NCI-H187 (cell line): ENCODE data around the gene EFNB1.

Experiments
- DNase-seq, 2 experiments: peaks; one replicate each; lab custom pipeline; 2025; lab: John Stamatoyannopoulos, UW

EFNB1 gene

DNA sequence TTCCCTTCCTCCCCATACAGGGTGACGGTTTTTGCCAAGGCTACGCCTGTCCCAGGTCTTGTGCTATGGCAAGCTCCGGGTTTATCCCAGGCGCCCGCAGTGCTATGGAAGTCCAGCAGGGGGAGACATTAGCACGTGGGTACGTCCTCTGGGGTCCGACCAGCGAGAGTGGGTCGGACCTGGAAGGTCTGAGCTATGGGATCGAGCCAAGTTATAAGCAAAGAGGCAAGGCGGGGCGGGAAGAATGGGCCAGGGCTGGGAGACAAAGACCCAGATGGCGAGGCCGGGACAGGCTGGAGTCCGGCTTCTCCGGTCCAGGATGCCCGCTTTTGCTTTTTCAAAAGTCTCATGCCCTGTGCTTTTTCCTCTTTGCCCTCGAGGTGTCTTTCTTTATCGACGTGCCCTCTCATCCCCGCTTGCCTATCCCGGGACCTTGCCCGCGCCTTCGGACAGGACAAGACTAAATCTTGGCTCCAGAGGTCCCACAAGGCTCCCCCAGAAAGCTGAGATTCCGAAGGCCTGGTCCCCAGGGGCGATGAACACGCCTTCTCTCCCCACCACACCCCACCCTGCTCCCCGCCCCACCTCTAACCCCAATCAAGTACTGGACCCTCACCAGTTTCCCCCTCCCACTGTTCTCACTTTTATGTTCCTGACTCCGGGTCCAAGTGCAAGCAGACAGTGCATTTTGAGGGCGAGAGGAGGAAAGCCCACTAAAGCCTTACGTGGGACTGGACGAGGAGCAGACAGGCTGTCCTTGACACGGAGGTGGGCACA lies 785 bp upstream of the EFNB1 start:
- DNase-seq, result peak; percentile 2 to 3

DNA sequence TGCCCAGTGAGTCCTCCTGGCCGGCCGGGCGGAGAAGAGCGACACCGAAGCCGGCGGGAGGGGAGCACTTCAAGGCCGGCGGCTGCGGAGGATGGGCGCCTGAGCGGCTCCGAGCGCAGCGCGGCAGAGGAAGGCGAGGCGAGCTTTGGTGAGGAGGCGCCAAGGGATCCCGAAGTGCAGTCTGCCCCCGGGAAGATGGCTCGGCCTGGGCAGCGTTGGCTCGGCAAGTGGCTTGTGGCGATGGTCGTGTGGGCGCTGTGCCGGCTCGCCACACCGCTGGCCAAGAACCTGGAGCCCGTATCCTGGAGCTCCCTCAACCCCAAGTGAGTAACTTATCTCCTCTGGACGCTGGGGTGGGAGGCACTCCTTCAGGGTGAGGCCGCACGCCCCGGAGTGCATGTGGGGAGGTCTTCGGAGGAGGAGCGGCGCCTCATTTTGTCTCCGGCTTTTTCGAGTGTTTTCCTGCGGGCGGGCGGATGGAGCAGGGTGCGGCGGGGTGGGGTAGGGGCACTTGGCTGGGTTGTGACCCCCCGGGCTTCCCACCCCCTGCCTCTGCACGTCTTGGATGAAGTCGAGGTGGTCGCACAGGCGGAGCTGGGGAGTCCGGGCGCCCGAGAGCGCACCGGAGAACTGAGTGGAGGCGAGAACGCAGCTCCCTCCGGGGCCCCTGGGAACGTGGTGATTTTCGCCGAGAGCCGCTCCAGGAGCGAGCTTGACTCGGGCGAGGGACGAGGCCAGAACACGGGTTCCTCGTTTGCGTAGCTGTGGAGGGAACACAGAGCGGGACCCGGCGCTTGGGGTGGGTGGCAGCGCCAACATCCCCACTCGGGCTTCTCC lies 979 bp downstream of the EFNB1 start:
- DNase-seq, result no peak

DNA sequence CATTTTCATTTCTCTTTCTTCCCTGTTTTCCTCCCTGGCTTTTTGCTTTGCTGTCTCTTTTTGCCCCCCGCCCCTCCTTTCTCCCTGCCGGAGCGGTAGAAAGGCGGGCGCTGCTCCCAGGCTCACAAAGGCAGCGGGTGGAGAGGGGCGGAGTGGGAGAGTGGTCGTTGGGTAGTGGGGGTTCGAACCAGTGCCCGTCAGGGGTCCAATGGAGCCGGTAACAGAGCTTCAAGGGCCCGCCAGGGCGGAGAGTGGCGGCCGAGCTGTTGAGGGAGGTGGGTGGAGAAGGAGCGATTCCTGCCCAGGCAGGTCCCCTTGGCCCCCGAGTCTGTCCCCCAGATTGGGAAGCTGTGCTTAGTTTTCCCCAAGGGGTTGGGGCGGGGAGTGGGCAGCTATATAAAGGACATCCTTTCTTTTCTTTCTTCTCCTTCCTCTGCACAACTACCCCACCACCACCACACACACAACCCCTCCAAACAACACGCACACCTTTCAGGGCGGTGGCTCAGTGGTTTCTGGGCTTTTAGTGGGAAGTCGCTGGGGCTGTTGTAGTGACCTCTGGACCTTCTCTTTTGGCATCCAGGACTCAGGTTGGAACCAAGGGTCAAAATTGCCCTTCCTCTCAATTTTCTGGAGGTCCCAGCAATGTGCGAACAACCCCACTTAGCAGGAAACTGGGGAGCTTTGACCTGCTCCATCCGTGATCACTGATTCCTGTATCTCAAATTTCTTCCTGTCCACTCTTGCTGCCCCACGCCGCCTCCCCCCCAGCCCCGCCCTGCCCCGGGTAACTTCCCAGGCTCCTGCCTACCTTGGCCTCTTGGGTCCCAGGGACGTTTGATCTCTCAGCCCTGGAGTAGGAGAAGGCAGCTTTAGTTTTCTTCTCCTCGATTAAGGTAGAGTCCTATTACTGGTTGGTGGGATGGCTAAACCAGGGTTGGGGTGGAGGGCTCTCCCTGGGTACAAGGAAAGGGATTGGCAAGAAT lies 1.9 kb downstream of the EFNB1 start:
- DNase-seq, result no peak

DNA sequence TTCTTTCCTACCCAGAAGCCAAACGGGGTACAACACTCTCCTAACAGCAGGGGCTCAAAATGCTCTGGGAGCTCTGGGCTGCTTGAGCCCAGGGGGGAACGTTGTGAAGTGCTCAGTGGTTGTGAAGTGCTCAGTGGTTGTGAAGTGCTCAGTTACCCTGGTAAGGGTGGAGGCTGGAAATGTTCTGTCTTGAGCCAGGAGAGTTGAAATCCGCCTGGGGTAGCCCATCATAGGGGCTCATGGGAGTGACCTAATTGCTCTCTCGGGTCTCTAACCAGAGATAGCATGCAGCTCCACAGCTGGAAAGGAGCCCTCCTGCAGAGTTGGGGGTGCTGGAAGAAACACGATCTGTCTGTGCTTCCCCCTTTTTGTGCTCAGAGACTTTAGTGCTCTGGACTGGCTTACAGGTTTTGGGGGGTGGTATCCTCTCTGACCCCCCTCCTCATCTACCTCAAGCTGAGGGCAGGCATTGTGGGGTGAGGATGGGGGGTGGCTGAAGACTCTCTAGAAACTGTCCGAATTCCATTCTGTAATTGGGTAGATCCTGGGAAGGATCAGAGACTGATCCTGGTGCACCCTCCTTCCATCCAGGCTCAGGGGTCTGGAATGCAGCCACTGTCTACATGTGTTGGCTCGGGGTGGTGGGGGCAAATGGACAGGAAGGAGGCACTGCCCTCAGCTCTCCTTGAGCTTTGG lies 2.7 kb downstream of the EFNB1 start:
- DNase-seq, result no peak

DNA sequence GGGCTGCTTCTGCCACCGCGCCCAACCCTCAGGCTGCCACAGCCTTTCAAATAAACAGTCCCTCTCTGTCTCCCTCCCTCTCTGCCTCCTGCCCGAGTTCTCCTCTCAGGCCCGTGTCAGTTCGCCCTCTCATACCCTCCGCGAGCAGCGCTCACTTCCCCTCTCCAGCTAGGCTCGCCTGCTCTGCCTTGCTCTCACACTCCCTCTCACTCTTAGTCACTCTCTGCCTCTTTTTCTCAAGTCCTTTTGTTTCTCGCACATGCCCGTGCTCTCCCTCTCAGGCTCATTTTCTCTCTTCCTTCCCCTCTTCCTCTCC lies 3.2 kb downstream of the EFNB1 start:
- no peak for DNase-seq

DNA sequence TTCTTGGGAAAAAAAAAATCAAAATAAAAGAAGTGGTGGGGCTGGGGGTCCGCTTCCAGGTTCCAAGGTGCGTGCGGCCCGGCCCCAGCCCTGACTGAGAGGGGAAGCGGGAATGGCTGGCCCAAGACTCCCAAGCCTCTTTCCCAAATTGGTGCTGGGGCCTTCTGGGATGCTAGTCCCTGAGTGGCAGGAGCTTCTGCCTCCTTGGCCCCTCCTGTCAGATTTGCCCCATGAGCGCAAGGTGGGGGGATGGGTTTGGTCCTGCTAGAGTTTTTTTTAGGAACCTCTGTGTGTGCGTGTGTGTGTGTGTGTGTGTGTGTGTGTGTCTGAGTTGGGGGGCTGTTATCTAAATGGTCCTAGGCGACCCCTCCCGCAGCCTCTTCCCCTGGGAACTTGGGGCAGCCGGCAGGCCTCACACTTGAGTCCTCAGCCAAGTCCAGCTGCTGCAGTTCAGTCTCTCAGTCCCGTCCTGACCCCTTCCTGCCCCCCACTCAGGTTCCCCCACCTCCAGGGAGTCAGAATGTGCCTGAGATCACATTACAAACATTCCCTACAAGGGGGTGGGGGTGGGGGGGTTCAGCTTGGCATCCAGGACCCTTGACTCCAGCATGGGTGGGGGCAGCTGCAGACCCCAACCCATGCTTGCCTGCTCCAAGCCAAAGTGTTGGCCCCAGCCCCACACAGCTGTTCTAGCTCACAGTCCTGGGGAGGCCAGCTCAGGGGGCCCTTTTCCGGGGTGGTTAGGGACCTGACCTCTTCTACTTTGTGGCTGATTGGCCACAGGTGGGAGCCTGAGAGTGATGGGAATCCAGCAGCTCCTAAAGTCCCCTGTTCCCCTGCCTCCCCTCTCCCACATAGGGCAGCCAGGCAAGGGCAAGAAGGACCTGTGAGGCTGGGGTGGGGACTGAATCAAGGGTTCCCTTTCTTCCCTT lies 4.0 kb downstream of the EFNB1 start:
- no peak for DNase-seq

DNA sequence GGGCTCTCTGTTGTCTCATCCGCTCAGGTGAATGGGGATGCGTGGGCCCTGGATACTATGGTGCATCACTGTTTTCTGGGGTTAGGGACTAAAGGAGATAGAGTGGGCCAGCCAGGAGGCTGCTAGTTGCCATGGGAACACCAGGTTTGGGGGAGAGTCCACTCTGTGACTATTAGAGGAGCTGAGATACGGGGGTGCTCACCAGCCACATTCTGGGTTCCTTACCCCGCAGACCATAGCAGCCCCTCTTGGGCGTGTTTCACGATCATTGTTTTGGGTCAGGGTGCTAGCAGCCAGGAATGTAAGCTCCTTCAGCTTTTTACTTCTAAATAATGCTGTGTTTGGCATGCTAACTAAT lies 4.6 kb downstream of the EFNB1 start:
- no peak for DNase-seq

DNA sequence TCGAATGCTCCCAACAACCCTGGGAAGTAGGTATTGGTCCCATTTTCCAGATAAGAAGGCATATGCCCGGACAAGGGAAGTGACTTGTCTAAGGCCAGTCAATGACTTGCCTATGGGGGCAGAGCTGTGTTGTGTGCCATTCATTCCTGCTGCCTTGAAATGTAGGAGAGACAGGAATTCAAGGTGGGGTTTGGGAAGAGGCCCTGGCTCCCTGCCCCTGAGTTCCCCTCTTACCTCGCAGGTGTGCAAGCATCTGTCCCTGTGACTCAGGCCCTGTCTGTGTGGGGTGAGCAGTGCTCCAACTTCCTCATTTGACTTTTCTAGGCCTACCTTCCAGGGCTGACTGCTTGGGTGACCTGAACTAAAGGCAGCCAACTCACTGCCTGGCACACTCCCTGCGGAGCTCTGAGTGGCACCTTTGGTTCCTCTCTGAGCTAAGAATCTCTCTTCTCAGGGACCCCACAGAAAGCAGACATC lies 5.1 kb downstream of the EFNB1 start:
- DNase-seq, result no peak

DNA sequence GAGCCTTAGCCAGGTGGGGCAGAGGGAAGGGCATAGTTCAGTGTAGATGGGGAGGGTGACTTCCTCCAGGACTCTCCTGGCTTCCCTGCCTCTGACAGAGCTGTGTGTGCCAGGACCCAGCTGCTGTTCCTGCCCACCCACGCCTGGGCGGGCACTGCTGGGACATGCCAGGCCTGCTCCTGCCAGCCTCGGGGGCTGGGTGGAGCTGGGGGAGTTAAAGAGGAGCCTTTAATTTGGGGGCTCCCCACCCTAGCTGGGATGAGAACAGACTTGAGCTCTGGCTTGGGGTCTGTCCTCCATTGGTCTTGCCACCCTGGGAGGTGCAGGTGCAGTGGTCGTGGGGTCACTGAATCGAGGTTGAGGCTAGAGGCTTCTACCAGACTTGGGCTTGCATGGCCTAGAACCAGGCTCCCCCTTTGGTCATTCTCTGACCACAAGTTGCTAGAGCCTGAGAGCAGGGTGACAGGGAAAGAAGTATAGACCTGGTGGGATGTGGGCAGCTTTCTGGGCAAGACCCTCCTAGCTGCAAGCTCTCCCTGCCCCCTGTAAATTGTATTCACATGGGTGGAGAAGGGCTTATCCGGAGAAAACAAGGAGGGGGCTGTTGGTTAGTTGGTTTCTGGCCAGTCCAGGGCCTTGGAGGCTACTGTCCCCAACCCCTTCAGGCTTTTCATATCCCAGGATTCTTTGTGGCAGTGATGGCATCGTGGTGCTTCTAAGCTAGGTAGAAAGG lies 5.7 kb downstream of the EFNB1 start:
- DNase-seq, result no peak

DNA sequence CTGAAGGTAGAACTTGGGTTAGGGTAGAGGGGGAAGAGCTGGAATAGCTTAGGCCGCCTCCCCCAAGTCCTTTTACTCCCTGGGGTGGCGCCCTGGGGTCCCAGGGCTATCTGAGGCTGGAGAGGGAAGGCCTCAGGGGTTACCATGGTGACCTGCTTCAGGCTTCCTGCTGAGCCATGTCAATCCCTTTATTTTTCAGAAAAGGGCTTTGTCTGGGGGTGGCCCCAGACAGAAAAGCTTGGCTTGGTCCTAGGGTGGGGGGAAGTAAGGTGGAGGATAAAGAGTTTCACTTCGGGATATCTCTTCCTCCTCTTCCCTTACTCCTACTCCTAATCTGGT lies 6.3 kb downstream of the EFNB1 start:
- no peak for DNase-seq

DNA sequence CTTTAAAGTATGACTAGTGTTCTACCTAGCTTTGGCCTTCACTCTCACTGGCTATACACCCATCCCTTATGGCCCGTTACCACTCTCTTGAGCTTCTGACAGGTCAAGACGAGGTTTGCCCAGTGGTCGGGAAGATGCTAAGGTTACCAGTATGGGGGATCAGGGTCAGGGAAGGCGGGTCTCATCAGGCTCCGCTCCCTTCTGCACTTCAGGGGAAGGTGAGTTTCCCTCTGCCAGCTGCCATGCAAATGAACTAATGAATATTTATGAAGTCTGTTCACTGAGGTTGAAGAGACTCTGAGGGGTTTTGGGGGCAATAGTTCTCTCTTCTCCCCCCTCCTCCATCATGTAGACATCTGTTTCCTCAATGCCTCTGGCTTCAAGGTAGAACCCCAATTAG lies 6.6 kb downstream of the EFNB1 start:
- DNase-seq, result no peak

DNA sequence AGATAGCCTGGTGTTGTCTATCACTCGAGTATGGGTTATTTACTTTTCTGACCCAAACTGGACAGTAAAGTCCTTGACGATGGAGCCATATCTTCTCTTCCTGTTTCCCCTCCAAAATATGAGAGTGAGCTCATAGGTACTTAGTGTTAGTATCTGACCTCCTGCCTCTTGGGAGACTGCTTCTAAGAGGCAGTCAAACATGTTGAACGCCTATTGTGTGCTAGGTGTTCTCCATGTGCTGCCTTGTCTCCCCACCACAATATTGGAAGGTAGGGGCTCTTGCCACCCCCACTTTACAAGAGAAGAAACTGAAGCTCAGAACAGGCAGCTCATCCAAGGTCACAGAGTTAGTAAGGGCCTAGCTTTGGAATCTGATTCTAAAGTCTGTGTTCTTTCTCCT lies 8.3 kb downstream of the EFNB1 start:
- no peak for DNase-seq

DNA sequence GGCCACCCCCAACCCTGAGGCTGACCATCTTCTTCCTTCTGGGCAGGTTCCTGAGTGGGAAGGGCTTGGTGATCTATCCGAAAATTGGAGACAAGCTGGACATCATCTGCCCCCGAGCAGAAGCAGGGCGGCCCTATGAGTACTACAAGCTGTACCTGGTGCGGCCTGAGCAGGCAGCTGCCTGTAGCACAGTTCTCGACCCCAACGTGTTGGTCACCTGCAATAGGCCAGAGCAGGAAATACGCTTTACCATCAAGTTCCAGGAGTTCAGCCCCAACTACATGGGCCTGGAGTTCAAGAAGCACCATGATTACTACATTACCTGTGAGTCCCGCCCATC lies 9.7 kb downstream of the EFNB1 start:
- DNase-seq, result no peak

DNA sequence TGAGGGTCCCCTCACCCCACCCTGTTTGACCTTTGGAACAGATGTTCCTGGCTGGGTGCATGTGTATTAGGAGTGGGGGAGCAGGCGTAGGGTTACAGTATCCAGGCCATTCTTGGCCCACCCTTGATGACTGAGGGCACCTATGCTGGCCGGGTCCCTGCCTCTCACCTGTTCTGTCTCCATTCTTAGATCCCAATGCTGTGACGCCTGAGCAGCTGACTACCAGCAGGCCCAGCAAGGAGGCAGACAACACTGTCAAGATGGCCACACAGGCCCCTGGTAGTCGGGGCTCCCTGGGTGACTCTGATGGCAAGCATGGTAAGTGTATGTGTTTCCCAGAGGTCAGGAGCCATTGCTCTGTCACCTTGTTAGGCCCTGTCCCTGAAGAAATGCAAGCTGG lies 10.9 kb downstream of the EFNB1 start:
- no peak for DNase-seq

DNA sequence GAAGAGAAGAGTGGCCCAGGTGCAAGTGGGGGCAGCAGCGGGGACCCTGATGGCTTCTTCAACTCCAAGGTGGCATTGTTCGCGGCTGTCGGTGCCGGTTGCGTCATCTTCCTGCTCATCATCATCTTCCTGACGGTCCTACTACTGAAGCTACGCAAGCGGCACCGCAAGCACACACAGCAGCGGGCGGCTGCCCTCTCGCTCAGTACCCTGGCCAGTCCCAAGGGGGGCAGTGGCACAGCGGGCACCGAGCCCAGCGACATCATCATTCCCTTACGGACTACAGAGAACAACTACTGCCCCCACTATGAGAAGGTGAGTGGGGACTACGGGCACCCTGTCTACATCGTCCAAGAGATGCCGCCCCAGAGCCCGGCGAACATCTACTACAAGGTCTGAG lies 11.4 kb downstream of the EFNB1 start:
- no peak for DNase-seq

DNA sequence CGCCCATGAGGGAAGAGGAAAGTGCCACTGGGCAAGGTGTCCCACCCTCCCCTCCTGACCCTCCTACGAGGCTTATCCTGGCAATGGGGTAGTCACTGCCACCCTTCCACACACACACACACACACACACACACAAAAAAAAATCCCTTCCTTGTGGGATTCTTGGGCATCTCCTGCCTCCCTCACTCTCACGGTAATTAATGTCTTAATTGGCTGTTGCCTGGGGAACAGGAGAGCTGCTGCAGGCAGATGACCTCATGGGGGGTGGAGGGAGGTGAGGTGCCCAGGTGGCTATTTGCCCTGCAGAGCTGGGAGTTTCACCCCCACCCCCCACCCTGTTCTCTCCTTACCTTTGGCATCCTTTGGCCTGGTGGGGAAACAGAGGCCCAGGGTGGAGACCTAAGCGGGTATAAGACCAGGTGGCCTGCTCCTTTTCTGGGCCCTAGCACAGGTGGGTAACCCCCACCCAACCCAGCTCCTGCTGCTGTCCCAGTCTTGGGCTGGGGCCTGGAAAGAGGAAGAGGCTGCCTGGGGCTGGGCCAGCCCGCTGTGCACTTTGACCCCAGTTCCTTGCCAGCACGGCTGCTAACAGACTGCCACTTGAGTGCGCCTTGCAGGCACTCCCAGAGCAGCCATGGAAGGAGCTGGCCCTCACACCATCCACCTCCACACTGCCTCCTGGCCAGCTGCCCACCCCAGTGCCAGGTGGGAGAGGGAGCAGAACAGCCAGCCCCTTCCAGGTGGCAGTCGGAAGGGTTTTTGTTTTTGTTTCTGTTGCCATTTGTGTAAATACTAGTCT lies 12.6 kb downstream of the EFNB1 start:
- DNase-seq, result no peak

DNA sequence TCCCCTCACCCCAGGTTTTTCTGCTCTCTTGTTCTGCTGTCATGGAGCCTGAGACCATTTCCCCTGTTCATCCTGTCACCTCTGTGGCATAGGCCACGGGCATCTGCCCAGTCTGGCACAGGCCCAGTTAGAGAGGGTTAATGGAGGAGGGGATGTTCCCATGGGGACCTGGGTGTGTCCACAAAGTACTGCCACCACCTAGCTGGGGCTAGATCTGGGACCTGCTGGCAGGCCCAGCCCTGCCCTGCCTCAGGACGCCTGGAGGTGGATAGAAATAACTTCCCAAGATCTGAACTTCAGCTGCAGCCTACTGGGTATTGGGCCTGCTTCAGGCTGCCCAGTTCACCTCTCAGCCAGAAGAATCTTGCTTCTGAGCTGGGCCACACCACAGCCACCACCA lies 13.5 kb downstream of the EFNB1 start:
- no peak for DNase-seq

DNA sequence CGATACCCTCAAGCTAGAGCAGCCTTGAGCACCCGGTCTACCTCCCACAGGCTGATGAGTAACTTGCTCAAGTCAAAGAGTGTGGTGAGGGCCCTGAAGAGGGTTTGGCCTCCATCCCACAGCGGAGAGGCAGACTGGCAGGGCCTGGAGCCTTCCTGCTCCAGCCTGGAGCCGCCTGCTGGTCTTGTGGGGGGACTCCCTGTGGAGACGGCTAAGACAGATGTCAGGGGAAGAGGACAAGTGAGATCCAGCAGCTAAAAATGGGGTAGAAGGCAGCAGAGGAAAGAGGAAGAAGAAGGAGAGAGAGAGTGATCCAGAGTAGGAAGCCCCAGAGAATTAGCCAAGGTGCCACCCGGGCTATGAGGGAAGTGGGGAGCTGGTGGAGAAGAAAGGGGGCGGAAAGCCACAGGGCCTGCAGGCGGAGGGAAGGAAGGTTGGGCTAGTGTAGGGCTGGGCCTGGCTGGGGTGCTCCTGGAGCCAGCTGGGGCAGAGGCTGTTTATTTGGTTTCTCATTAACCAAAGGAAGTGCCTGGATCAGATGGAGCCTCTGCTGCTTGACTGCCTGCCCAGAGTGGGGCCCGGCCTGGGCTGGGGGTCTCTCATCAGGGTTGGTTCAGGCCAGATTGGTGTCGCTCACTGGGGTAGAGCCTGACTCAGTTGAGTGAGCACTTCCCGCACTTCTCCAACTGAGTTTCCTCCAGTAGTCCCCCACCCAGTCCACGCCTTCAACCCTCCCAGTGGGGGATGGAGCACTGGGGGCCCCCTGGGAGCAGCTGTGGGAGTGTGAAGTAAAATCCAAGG lies 14.2 kb downstream of the EFNB1 start:
- no peak for DNase-seq

DNA sequence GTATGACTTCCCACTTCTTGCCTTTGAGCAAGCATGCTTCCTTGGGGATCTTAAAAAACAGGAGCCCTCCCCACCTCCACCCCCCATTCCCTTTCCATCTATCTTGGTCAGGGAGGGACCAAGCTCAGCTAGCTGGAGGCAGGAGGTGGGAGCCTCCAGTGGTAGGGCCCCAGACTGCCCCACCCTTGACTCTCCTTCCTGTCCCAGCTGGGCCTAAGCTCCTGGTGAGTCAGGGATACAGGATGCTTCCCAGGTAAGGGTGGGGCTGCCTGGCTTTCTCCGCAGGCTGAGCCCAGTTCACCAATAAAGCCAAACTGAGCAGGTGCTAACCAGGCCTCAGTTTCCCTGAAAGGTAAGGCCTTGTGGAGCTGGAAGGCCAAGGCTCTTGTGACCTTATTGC lies 15.2 kb downstream of the EFNB1 start:
- no peak for DNase-seq
